Measurements from ENCODE around the gene LDLRAD3. TPM values are rescaled to one million over a fixed set of nuclear protein-coding genes. Genes with fewer than 3 reads are reported as not detected.

The LDLRAD3 gene
- total RNA-seq, 1 experiment from 2014 or later, result 12.1 TPM

DNA sequence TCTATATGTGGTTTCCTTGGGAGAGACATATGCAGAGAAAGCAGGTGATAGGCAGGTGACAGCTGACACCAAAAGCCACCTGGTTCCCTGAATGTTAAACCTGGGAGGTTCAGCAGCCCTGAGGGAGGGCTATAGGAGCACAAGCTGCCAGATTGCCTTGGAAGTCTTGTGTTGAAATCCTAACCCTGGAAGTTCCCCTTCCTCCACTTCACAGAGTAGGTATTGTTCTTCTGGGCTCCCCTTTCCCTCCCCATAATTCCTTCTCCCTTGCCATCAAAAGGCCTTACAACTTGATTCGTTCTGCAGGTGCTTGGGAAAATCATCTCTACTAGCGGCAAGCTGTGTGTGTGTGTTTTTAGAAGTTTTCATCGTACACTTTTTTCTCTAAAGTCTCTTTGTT, 5.4 kb downstream of the LDLRAD3 start:
- no peak overlapping the region for H4K91ac ChIP-seq (ENCODE audit: insufficient read length, low read depth, low read length)
- peaks cover 17% of the 10 kb centered on the region for H3K27me3 Mint-ChIP-seq (ENCODE audit: low read depth)
- H3K4ac ChIP-seq (ENCODE audit: low read depth, low read length), result no peak overlapping the region
- no peaks in the 10 kb centered on the region for H3K9me3 Mint-ChIP-seq
- no peak overlapping the region for H4K8ac ChIP-seq (replicated peaks; ENCODE audit: insufficient read length, low read depth, low read length)
- peaks cover 5% of the 10 kb centered on the region for H3K23me2 ChIP-seq (ENCODE audit: insufficient read length, low read depth, low read length, poor library complexity, severe bottlenecking)
- peaks cover 18% of the 10 kb centered on the region for H3K4me1 ChIP-seq (ENCODE audit: insufficient read depth, low read length)
- no peak overlapping the region for H3K18ac ChIP-seq (ENCODE audit: insufficient read length, low read depth, low read length)
- no peak overlapping the region for H2BK20ac ChIP-seq (ENCODE audit: low read depth, low read length, poor library complexity, severe bottlenecking)
- no peak overlapping the region for H2AK5ac ChIP-seq (ENCODE audit: insufficient read length, low read length)
- no peak for DNase-seq
- no peak overlapping the region for H4K5ac ChIP-seq (ENCODE audit: insufficient read length, low read depth, low read length)
- no peak for TF ChIP-seq CTCF (conservative IDR thresholded peaks at IDR 0.05)
- peaks cover 7% of the 10 kb centered on the region for H3K79me1 ChIP-seq (ENCODE audit: insufficient read depth, low read depth, low read length, poor library complexity, severe bottlenecking)
- no peaks in the 10 kb centered on the region for H3K9me3 ChIP-seq (ENCODE audit: control insufficient read depth, low read depth, low read length)
- H2BK5ac ChIP-seq (ENCODE audit: insufficient read length, low read length), result no peak overlapping the region
- H3K23ac ChIP-seq (ENCODE audit: insufficient read length, low read depth, low read length), result no peak overlapping the region
- no peak overlapping the region for H3K27ac ChIP-seq (ENCODE audit: insufficient read length, low read depth, low read length)
- no peak overlapping the region for H3K27ac Mint-ChIP-seq
- no peak overlapping the region for H3K56ac ChIP-seq (ENCODE audit: insufficient read length, low read depth, low read length)
- H3K14ac ChIP-seq (ENCODE audit: insufficient read depth, low read length), result no peak overlapping the region
- WGBS (ENCODE audit: extremely low coverage, insufficient read length, low lambda C conversion rate), result no CpG with 5 or more reads among the region's 3 CpGs
- no peak overlapping the region for H2AFZ ChIP-seq (ENCODE audit: low read length)
- H3K4me2 ChIP-seq (ENCODE audit: insufficient read depth, insufficient read length, low read length), result no peak overlapping the region
- H3K36me3 Mint-ChIP-seq (ENCODE audit: insufficient read depth in 1 of 3, low read depth in 3 of 3), result peaks cover 0 to 2% (median 0%) of the 10 kb centered on the region in 3 experiments; a peak in 2 of 7 replicates
- H3K4me1 Mint-ChIP-seq, result peaks cover 48 to 56% of the 10 kb centered on the region in 2 experiments
- no peak overlapping the region for H2BK120ac ChIP-seq (ENCODE audit: low read depth, low read length, poor library complexity, severe bottlenecking)
- no peaks in the 10 kb centered on the region for H4K20me1 ChIP-seq (ENCODE audit: control insufficient read depth, insufficient read depth, insufficient read length)
- H3T11ph ChIP-seq (ENCODE audit: low read length), result no peak overlapping the region
- H3K9ac ChIP-seq (ENCODE audit: extremely low read depth, insufficient read length, low read length), result no peak overlapping the region
- H2BK12ac ChIP-seq (ENCODE audit: insufficient read length, low read depth, low read length), result no peak overlapping the region
- peaks cover 9% of the 10 kb centered on the region; the same call in 1 of the 2 replicates for H3K79me2 ChIP-seq (ENCODE audit: insufficient read depth, low read length)
- H2BK15ac ChIP-seq (ENCODE audit: low read depth, low read length), result no peak overlapping the region
- no peak overlapping the region for H3K4me3 Mint-ChIP-seq
- H3K27me3 ChIP-seq (ENCODE audit: insufficient read depth, low read length), result no peaks in the 10 kb centered on the region
